Right hindlimb (tissue), 1 donor: ENCODE data around the gene CLCN7.

ENCODE experiments used
- DNase-seq: peaks from one replicate; pipeline ENCODE4 v3.0.0-alpha.2; 2018

The CLCN7 gene

GRCh38 chr16:1429012-1429411, 45.8 kb downstream of the CLCN7 start:
- no peak for DNase-seq

- DNase-seq = peak; percentile 57
Measured at GRCh38 chr16:1428511-1428910, 46.3 kb downstream of the CLCN7 start.

- DNase-seq = no peak
Measured at GRCh38 chr16:1427473-1428461, 47.1 kb downstream of the CLCN7 start.

- DNase-seq = peak; percentile 20
Measured at GRCh38 chr16:1426734-1427471, 47.9 kb downstream of the CLCN7 start.

GRCh38 chr16:1425616-1426370, 49.0 kb downstream of the CLCN7 start:
- DNase-seq = peak; percentile 19

GRCh38 chr16:1424028-1424427, 50.8 kb downstream of the CLCN7 start:
- DNase-seq = no peak

- no peak for DNase-seq
Measured at GRCh38 chr16:1422076-1422475, 52.8 kb downstream of the CLCN7 start.

- no peak for DNase-seq
Measured at GRCh38 chr16:1420111-1420539, 54.7 kb downstream of the CLCN7 start.

- no peak for DNase-seq
Measured at GRCh38 chr16:1416521-1416941, 58.3 kb downstream of the CLCN7 start.

GRCh38 chr16:1414532-1415260, 60.1 kb downstream of the CLCN7 start, which contains the start of gene UNKL:
TSS of gene UNKL (minus strand) at chr16:1414704. CDS start at chr16:1414691, 13 bp downstream.
- DNase-seq = peak; percentile 80

- peak; percentile 58 for DNase-seq
Measured at GRCh38 chr16:1413684-1414531, 60.9 kb downstream of the CLCN7 start.

GRCh38 chr16:1412847-1413246, 62.0 kb downstream of the CLCN7 start:
- DNase-seq = no peak

- DNase-seq = peak; percentile 93
Measured at GRCh38 chr16:1408171-1408837, 66.5 kb downstream of the CLCN7 start.

GRCh38 chr16:1407753-1408152, 67.1 kb downstream of the CLCN7 start:
- no peak for DNase-seq

GRCh38 chr16:1403733-1404132, 71.1 kb downstream of the CLCN7 start:
- no peak for DNase-seq

- no peak for DNase-seq
Measured at GRCh38 chr16:1403036-1403435, 71.8 kb downstream of the CLCN7 start.

- no peak for DNase-seq
Measured at GRCh38 chr16:1401758-1402154, 73.1 kb downstream of the CLCN7 start.

- no peak for DNase-seq
Measured at GRCh38 chr16:1401061-1401757, 73.6 kb downstream of the CLCN7 start.

- no peak for DNase-seq
Measured at GRCh38 chr16:1398826-1399581, 75.8 kb downstream of the CLCN7 start.
